Suprapubic skin (tissue), 4 donors: ENCODE measurements around the gene FER. TPM values are rescaled to one million over a fixed set of nuclear protein-coding genes. Genes with fewer than 3 reads are reported as not detected.
A peak's percentile ranks its signal among the peaks of the same experiment; 100 is the strongest.

Experiments
- DNase-seq, 2 donors: peaks; one replicate each; pipeline ENCODE4 v3.0.0-alpha.2; 2019; ENCODE audit warnings: low spot score in 2 of 2
- H3K27ac ChIP-seq: fragments of 200-600 bp; sonication (generic); one replicate; pipeline ENCODE4 v1.5.1; 2019
- H3K27me3 ChIP-seq: fragments of 200-600 bp; sonication (generic); one replicate; pipeline ENCODE4 v1.5.1; 2019
- H3K36me3 ChIP-seq: fragments of 200-600 bp; sonication (generic); one replicate; pipeline ENCODE4 v1.5.1; 2019
- H3K4me1 ChIP-seq: fragments of 200-600 bp; sonication (generic); one replicate; pipeline ENCODE4 v1.5.1; 2019
- H3K4me3 ChIP-seq: fragments of 200-600 bp; sonication (generic); one replicate; pipeline ENCODE4 v1.5.1; 2019; ENCODE audit warnings: mild to moderate bottlenecking
- H3K9me3 ChIP-seq: fragments of 200-600 bp; sonication (generic); one replicate; pipeline ENCODE4 v1.5.1; 2019
- CTCF ChIP-seq, 2 donors: fragments of 200-600 bp in 1 of 2; fragments of 450-650 bp in 1 of 2; sonication (generic) in 1 of 2; IDR thresholded peaks; one replicate each; pipeline ENCODE4 v1.5.1; 2016 to 2019; ENCODE audit warnings: antibody characterized with exemption in 2 of 2, mild to moderate bottlenecking in 1 of 2, moderate library complexity in 1 of 2
- EP300 ChIP-seq: sonication (generic); formaldehyde crosslinking; IDR thresholded peaks from one replicate; pipeline ENCODE4 v1.6.1; 2017; ENCODE audit warnings: antibody characterized with exemption
- POLR2A ChIP-seq, 2 donors: fragments of 450-650 bp; IDR thresholded peaks; one replicate each; pipeline ENCODE4 v1.6.1; 2017; ENCODE audit warnings: antibody characterized with exemption in 2 of 2, mild to moderate bottlenecking in 2 of 2, moderate library complexity in 2 of 2
- POLR2AphosphoS5 ChIP-seq, 3 donors: sonication (generic); formaldehyde crosslinking; IDR thresholded peaks; one replicate each; pipeline ENCODE4 v1.6.1; 2017; ENCODE audit warnings: antibody characterized with exemption in 3 of 3
- WGBS: methylation state at CpG from one replicate; pipeline ENCODE4 v1.1.5; 2018; 5-methylcytosine and 5-hydroxymethylcytosine counted together
- total RNA-seq, 4 donors: library from RNA; depleted of rRNA; stranded (reverse); fragments of >200 nt; gene quantifications; one replicate each; pipeline ENCODE4 v1.1.0, GENCODE V29; 2016

FER gene
- total RNA-seq, 4 donors from 2014 or later = 16.1 to 29.9 (median 23.3) TPM

- TF ChIP-seq POLR2A (IDR thresholded peaks at IDR 0.05) = no peak
- TF ChIP-seq POLR2AphosphoS5 (IDR thresholded peaks at IDR 0.05) = no peak
- no peak for TF ChIP-seq EP300
- TF ChIP-seq CTCF (IDR thresholded peaks at IDR 0.05) = no peak
- Histone ChIP-seq H3K4me3 (no peak overlapping the region), H3K9me3 (no peaks in the 10 kb centered on the region), H3K4me1 (no peaks in the 10 kb centered on the region), H3K27ac (no peak overlapping the region), H3K36me3 (no peaks in the 10 kb centered on the region), H3K27me3 (no peaks in the 10 kb centered on the region)
- no peak for DNase-seq
- WGBS = 91% methylated on average over 1 of the region's 1 CpG
Observed at GRCh38 chr5:109099081-109099480, 351.4 kb downstream of the FER start.

GRCh38 chr5:109100971-109101370 lies 353.3 kb downstream of the FER start:
- no peak overlapping the region for H3K4me3 ChIP-seq
- TF ChIP-seq POLR2A (IDR thresholded peaks at IDR 0.05) = no peak
- TF ChIP-seq POLR2AphosphoS5 (IDR thresholded peaks at IDR 0.05) = no peak
- H3K9me3 ChIP-seq = no peaks in the 10 kb centered on the region
- H3K36me3 ChIP-seq = no peaks in the 10 kb centered on the region
- WGBS = 93% methylated on average over 2 of the region's 2 CpGs
- H3K27ac ChIP-seq = no peak overlapping the region
- peaks cover 3% of the 10 kb centered on the region for H3K4me1 ChIP-seq
- no peak for DNase-seq
- H3K27me3 ChIP-seq = no peaks in the 10 kb centered on the region

- TF ChIP-seq POLR2AphosphoS5 (IDR thresholded peaks at IDR 0.05) = no peak
- TF ChIP-seq EP300 = no peak
- WGBS = 71% methylated on average over 4 of the region's 4 CpGs
- DNase-seq = no peak
Observed at GRCh38 chr5:109102096-109102690, 354.5 kb downstream of the FER start.

GRCh38 chr5:109105631-109106267 lies 358.1 kb downstream of the FER start:
- Histone ChIP-seq H3K9me3 (no peaks in the 10 kb centered on the region), H3K36me3 (no peaks in the 10 kb centered on the region), H3K27ac (peak overlapping the region; percentile 57), H3K27me3 (no peaks in the 10 kb centered on the region), H3K4me1 (peaks cover 4% of the 10 kb centered on the region), H3K4me3 (no peak overlapping the region)
- no peak for TF ChIP-seq EP300
- TF ChIP-seq CTCF (IDR thresholded peaks at IDR 0.05) = no peak
- 49% methylated on average over 5 of the region's 5 CpGs for WGBS
- DNase-seq = no peak

More at GRCh38 chr5:109102096-109102690, 354.5 kb downstream of the FER start:
- H3K9me3 ChIP-seq = no peaks in the 10 kb centered on the region
- H3K36me3 ChIP-seq = no peaks in the 10 kb centered on the region
- H3K27me3 ChIP-seq = no peaks in the 10 kb centered on the region
- no peak overlapping the region for H3K4me3 ChIP-seq
- peaks cover 4% of the 10 kb centered on the region for H3K4me1 ChIP-seq
- H3K27ac ChIP-seq = no peak overlapping the region

GRCh38 chr5:109111680-109112079 lies 364.0 kb downstream of the FER start:
- no peaks in the 10 kb centered on the region for H3K27me3 ChIP-seq
- H3K9me3 ChIP-seq = no peaks in the 10 kb centered on the region
- H3K27ac ChIP-seq = no peak overlapping the region
- H3K4me3 ChIP-seq = no peak overlapping the region
- H3K36me3 ChIP-seq = no peaks in the 10 kb centered on the region
- no peak for DNase-seq
- TF ChIP-seq CTCF (IDR thresholded peaks at IDR 0.05) = no peak
- TF ChIP-seq EP300 = no peak
- 93% methylated on average over 2 of the region's 2 CpGs for WGBS
- H3K4me1 ChIP-seq = no peaks in the 10 kb centered on the region

- Histone ChIP-seq H3K4me1 (no peaks in the 10 kb centered on the region), H3K9me3 (no peaks in the 10 kb centered on the region), H3K27ac (no peak overlapping the region), H3K36me3 (no peaks in the 10 kb centered on the region), H3K4me3 (no peak overlapping the region), H3K27me3 (no peaks in the 10 kb centered on the region)
- WGBS = 98% methylated on average over 3 of the region's 3 CpGs
- no peak for DNase-seq
- TF ChIP-seq POLR2AphosphoS5 (IDR thresholded peaks at IDR 0.05) = no peak
- no peak for TF ChIP-seq EP300
- no peak for TF ChIP-seq CTCF (IDR thresholded peaks at IDR 0.05)
- TF ChIP-seq POLR2A (IDR thresholded peaks at IDR 0.05) = no peak
Observed at GRCh38 chr5:109113608-109114007, 365.9 kb downstream of the FER start.
